ENCODE measurements around the gene NOXO1.

Gene NOXO1

GRCh38 chr16:1976216-1976520 lies 5.1 kb downstream of the NOXO1 start:
- H3K27me3 Mint-ChIP-seq (ENCODE audit: low read depth, poor library complexity) = peaks cover 38% of the 10 kb centered on the region
- peaks cover 15% of the 10 kb centered on the region for H3K4me1 Mint-ChIP-seq
- TF ChIP-seq CTCF (IDR thresholded peaks at IDR 0.05) = no peak
- H3K4me3 Mint-ChIP-seq = no peak overlapping the region
- peaks cover 5% of the 10 kb centered on the region for H3K36me3 Mint-ChIP-seq (ENCODE audit: low read depth)
- H3K9me3 Mint-ChIP-seq = no peaks in the 10 kb centered on the region
- no peak overlapping the region for H3K27ac Mint-ChIP-seq
- DNase-seq = no peak

- peaks cover 20% of the 10 kb centered on the region for H3K4me1 Mint-ChIP-seq
- no peak overlapping the region for H3K27ac Mint-ChIP-seq
- peaks cover 5% of the 10 kb centered on the region for H3K36me3 Mint-ChIP-seq (ENCODE audit: low read depth)
- no peak for TF ChIP-seq CTCF (IDR thresholded peaks at IDR 0.05)
- H3K9me3 Mint-ChIP-seq = no peaks in the 10 kb centered on the region
- peaks cover 32% of the 10 kb centered on the region for H3K27me3 Mint-ChIP-seq (ENCODE audit: low read depth, poor library complexity)
- no peak overlapping the region for H3K4me3 Mint-ChIP-seq
- no peak for DNase-seq
These were observed 5.6 kb downstream of the NOXO1 start for GRCh38 chr16:1975432-1976215.

- Mint-ChIP-seq H3K27ac (no peak overlapping the region), H3K36me3 (ENCODE audit: low read depth) (peaks cover 5% of the 10 kb centered on the region), H3K4me3 (peak overlapping the region; percentile 13), H3K9me3 (no peaks in the 10 kb centered on the region), H3K27me3 (ENCODE audit: low read depth, poor library complexity) (peaks cover 20% of the 10 kb centered on the region), H3K4me1 (peaks cover 20% of the 10 kb centered on the region)
- DNase-seq = no peak
- no peak for TF ChIP-seq CTCF (IDR thresholded peaks at IDR 0.05)
These were observed 6.9 kb downstream of the NOXO1 start for GRCh38 chr16:1974157-1975070.

- no peak overlapping the region for H3K27ac Mint-ChIP-seq
- H3K4me3 Mint-ChIP-seq = no peak overlapping the region
- no peak for TF ChIP-seq CTCF (IDR thresholded peaks at IDR 0.05)
- peaks cover 5% of the 10 kb centered on the region for H3K36me3 Mint-ChIP-seq (ENCODE audit: low read depth)
- H3K4me1 Mint-ChIP-seq = peaks cover 20% of the 10 kb centered on the region
- DNase-seq = no peak
- H3K27me3 Mint-ChIP-seq (ENCODE audit: low read depth, poor library complexity) = peaks cover 15% of the 10 kb centered on the region
- no peaks in the 10 kb centered on the region for H3K9me3 Mint-ChIP-seq
These were observed 7.7 kb downstream of the NOXO1 start for GRCh38 chr16:1973461-1974156.

GRCh38 chr16:1972490-1972877 lies 8.8 kb downstream of the NOXO1 start:
- H3K4me3 Mint-ChIP-seq = peak overlapping the region; percentile 95
- H3K9me3 Mint-ChIP-seq = no peaks in the 10 kb centered on the region
- DNase-seq = peak; percentile 55
- no peak for TF ChIP-seq CTCF (IDR thresholded peaks at IDR 0.05)
- no peak overlapping the region for H3K27ac Mint-ChIP-seq
- H3K36me3 Mint-ChIP-seq (ENCODE audit: low read depth) = peaks cover 2% of the 10 kb centered on the region
- peaks cover 7% of the 10 kb centered on the region for H3K27me3 Mint-ChIP-seq (ENCODE audit: low read depth, poor library complexity)
- H3K4me1 Mint-ChIP-seq = peaks cover 20% of the 10 kb centered on the region

Data from nephron progenitor cell (in vitro differentiated cells).